Endothelial cell (in vitro differentiated cells): ENCODE data around the gene SEMA3F. TPM values are rescaled to one million over a fixed set of nuclear protein-coding genes. Genes with fewer than 3 reads are reported as not detected.

Experiments
- DNase-seq: peaks from one replicate; pipeline ENCODE4 v3.0.0; 2021; ENCODE audit warnings: low spot score
- H3K27ac Mint-ChIP-seq: one replicate; pipeline ENCODE4 v1.8.0; 2021; ENCODE audit warnings: mixed read lengths, inconsistent platforms; ENCODE audit not compliant: unreplicated experiment
- H3K27me3 Mint-ChIP-seq: one replicate; pipeline ENCODE4 v1.8.0; 2021; ENCODE audit warnings: mild to moderate bottlenecking, moderate library complexity, mixed read lengths, inconsistent platforms; ENCODE audit not compliant: unreplicated experiment
- H3K36me3 Mint-ChIP-seq: one replicate; pipeline ENCODE4 v1.8.0; 2021; ENCODE audit warnings: mild to moderate bottlenecking, low read depth, mixed read lengths, inconsistent platforms; ENCODE audit not compliant: unreplicated experiment
- H3K4me1 Mint-ChIP-seq: one replicate; pipeline ENCODE4 v1.8.0; 2021; ENCODE audit warnings: mild to moderate bottlenecking, mixed read lengths, inconsistent platforms; ENCODE audit not compliant: unreplicated experiment
- H3K4me3 Mint-ChIP-seq: one replicate; pipeline ENCODE4 v1.8.0; 2021; ENCODE audit warnings: mild to moderate bottlenecking, mixed read lengths, inconsistent platforms; ENCODE audit not compliant: unreplicated experiment
- H3K9me3 Mint-ChIP-seq: one replicate; pipeline ENCODE4 v1.8.0; 2021; ENCODE audit warnings: mixed read lengths, inconsistent platforms; ENCODE audit not compliant: unreplicated experiment
- total RNA-seq: library from RNA; stranded (reverse); fragmentation: NEBNext Ultra II Directional; extraction: Animal tissue kit (Norgen Biotek cat#: 25700); gene quantifications from one replicate; pipeline ENCODE4 v1.2.1, GENCODE V29; 2021; ENCODE audit not compliant: unreplicated experiment
- TF ChIP-seq, protein P1 (sequence below): fragments of 200-600 bp; sonication (generic); IDR thresholded peaks from one replicate; pipeline ENCODE4 v1.5.0; 2021; ENCODE audit warnings: antibody characterized with exemption; ENCODE audit not compliant: unreplicated experiment

SEMA3F gene
- total RNA-seq, 1 donor from 2014 or later = 21.3 TPM

DNA sequence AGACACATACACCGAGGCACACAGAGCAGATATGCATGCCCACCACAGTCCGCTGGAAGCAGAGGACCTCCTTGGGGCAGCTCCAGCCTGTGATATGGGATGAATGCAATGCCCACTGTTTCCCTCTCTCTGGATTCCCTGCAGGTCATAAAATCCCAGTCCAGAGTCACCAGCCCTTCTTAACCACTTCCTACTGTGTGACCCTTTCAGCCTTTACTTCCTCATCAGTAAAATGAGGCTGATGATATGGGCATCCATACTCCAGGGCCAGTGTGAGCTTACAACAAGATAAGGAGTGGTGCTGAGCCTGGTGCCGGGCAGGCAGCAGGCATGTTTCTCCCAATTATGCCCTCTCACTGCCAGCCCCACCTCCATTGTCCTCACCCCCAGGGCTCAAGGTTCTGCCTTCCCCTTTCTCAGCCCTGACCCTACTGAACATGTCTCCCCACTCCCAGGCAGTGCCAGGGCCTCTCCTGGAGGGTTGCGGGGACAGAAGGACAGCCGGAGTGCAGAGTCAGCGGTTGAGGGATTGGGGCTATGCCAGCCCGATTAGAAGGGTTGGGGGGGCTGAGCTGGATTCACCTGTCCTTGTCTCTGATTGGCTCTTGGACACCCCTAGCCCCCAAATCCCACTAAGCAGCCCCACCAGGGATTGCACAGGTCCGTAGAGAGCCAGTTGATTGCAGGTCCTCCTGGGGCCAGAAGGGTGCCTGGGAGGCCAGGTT is 36.0 kb downstream of the SEMA3F start, which contains the start of gene GNAT1:
GNAT1 (plus strand) TSS at position 675 of the 725 bp plus-strand sequence. CDS start 116 bp downstream, outside the sequence.
- no peaks in the 10 kb centered on the region for H3K36me3 Mint-ChIP-seq
- TF ChIP-seq, protein P1, sequence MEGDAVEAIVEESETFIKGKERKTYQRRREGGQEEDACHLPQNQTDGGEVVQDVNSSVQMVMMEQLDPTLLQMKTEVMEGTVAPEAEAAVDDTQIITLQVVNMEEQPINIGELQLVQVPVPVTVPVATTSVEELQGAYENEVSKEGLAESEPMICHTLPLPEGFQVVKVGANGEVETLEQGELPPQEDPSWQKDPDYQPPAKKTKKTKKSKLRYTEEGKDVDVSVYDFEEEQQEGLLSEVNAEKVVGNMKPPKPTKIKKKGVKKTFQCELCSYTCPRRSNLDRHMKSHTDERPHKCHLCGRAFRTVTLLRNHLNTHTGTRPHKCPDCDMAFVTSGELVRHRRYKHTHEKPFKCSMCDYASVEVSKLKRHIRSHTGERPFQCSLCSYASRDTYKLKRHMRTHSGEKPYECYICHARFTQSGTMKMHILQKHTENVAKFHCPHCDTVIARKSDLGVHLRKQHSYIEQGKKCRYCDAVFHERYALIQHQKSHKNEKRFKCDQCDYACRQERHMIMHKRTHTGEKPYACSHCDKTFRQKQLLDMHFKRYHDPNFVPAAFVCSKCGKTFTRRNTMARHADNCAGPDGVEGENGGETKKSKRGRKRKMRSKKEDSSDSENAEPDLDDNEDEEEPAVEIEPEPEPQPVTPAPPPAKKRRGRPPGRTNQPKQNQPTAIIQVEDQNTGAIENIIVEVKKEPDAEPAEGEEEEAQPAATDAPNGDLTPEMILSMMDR = no peak
- H3K4me3 Mint-ChIP-seq = no peak within 1 kb of the TSS
- H3K27me3 Mint-ChIP-seq = peaks cover 4% of the 10 kb centered on the region
- H3K4me1 Mint-ChIP-seq = no peaks in the 10 kb centered on the region
- H3K9me3 Mint-ChIP-seq = no peaks in the 10 kb centered on the region
- no peak for DNase-seq
- H3K27ac Mint-ChIP-seq = no peak within 1 kb of the TSS

DNA sequence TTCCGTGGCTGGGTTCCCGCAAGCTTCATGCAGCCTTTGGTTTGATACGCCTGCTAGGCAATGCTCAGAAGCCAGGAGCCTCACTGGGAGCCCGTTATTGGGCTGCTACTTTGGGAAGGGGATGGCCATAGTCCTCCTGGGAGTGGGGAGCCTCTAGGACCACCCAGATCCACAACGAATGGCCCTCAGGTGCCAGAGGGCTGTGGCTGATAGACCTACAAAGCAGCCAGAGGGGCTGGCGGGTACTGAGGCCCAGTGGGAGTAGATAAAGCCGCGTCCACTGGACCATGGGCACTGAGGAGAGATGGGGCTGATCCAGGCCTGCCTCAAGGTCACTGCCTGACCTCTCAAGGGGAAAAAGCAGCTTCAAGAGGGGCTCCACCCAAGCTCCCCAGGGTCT is 37.0 kb downstream of the SEMA3F start:
- H3K27ac Mint-ChIP-seq = no peak overlapping the region

DNA sequence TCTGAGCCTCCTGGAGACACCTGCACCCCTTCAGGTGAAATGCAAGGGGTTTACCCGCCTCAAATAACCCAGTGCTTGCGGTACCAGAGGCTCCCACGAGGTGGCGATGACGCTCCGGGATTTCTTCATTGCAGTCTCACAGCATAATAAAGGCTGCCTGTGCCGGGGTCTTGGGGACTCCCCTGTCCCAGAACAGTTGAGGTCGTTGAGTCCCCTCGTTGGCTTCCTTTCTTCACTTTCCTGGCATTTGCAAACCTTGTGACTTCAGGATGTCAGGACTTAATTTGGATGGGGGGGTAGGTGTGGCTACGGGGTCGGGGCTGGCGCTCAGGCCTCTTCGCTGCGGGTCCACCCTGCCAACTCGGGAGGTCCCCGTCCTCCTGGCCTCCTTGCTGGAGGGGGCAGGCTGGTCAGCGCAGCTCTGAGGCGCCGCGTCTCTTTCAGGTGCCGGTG is 37.6 kb downstream of the SEMA3F start:
- Mint-ChIP-seq H3K27me3 (peaks cover 10% of the 10 kb centered on the region), H3K27ac (no peak overlapping the region), H3K4me3 (no peak overlapping the region), H3K36me3 (no peaks in the 10 kb centered on the region), H3K9me3 (no peaks in the 10 kb centered on the region), H3K4me1 (no peaks in the 10 kb centered on the region)
- DNase-seq = peak; percentile 88
- TF ChIP-seq, protein P1 = peak; percentile 89

More for the DNA sequence above, 37.0 kb downstream of the SEMA3F start:
- Mint-ChIP-seq H3K4me1 (no peaks in the 10 kb centered on the region), H3K27me3 (peaks cover 8% of the 10 kb centered on the region), H3K4me3 (no peak overlapping the region), H3K9me3 (no peaks in the 10 kb centered on the region), H3K36me3 (no peaks in the 10 kb centered on the region)
- TF ChIP-seq, protein P1 = no peak
- DNase-seq = no peak

DNA sequence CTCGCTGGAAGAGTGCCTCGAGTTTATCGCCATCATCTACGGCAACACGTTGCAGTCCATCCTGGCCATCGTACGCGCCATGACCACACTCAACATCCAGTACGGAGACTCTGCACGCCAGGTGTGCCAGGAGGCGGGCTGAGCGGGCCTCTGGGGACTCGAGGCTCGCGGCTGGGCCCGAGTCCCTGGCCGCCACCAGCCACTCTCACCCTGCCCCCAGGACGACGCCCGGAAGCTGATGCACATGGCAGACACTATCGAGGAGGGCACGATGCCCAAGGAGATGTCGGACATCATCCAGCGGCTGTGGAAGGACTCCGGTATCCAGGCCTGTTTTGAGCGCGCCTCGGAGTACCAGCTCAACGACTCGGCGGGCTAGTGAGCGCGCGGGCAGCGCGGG is 38.2 kb downstream of the SEMA3F start:
- no peak overlapping the region for H3K27ac Mint-ChIP-seq
- TF ChIP-seq, protein P1 = no peak
- H3K36me3 Mint-ChIP-seq = no peaks in the 10 kb centered on the region
- H3K27me3 Mint-ChIP-seq = peaks cover 10% of the 10 kb centered on the region
- H3K4me1 Mint-ChIP-seq = no peaks in the 10 kb centered on the region
- H3K9me3 Mint-ChIP-seq = no peaks in the 10 kb centered on the region
- no peak overlapping the region for H3K4me3 Mint-ChIP-seq
- DNase-seq = no peak

DNA sequence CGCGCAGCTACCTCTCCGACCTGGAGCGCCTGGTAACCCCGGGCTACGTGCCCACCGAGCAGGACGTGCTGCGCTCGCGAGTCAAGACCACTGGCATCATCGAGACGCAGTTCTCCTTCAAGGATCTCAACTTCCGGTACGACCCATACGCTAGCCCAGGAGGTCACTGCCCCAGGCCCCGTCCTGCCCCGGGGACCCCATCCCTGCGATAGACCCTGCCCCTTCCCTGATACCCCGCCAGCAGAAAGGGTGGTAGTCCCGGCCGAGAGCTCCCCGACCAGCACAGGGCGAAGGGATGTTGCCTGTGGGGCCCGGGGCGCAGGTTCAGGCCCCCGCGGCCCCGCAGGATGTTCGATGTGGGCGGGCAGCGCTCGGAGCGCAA is 38.6 kb downstream of the SEMA3F start:
- Mint-ChIP-seq H3K9me3 (no peaks in the 10 kb centered on the region), H3K36me3 (no peaks in the 10 kb centered on the region), H3K27ac (no peak overlapping the region), H3K4me3 (no peak overlapping the region), H3K27me3 (peaks cover 10% of the 10 kb centered on the region), H3K4me1 (no peaks in the 10 kb centered on the region)
- no peak for DNase-seq
- TF ChIP-seq, protein P1 = no peak
